SKM-1 treated with dmso at 0.1 percent for 144 hours (cell line): ENCODE results near the gene OR2V2.
"Not testable (repeated sequence)": the region's sequence is repeated elsewhere in the genome, so short reads cannot be mapped to it uniquely, and the experiment has no call there.

Experiments
- DNase-seq: peaks from one replicate; lab custom pipeline; 2025; ENCODE audit not compliant: unreplicated experiment; lab: John Stamatoyannopoulos, UW

OR2V2 gene

GRCh38 chr5:181142054-181142453, 5.3 kb upstream of the OR2V2 start:
- DNase-seq = no peak

- DNase-seq = no peak
Observed at GRCh38 chr5:181145133-181145532, 2.3 kb upstream of the OR2V2 start.

GRCh38 chr5:181149355-181149754, 2.0 kb downstream of the OR2V2 start:
- no peak for DNase-seq

- DNase-seq = no peak
Observed at GRCh38 chr5:181149806-181150733, 2.7 kb downstream of the OR2V2 start.

- no peak for DNase-seq
Observed at GRCh38 chr5:181151146-181151545, 3.8 kb downstream of the OR2V2 start.

GRCh38 chr5:181152406-181152805, 5.0 kb downstream of the OR2V2 start:
- DNase-seq = no peak

- no peak for DNase-seq
Observed at GRCh38 chr5:181153814-181154213, 6.4 kb downstream of the OR2V2 start.

GRCh38 chr5:181156758-181157157, 9.4 kb downstream of the OR2V2 start:
- no peak for DNase-seq

GRCh38 chr5:181158869-181159268, 11.5 kb downstream of the OR2V2 start:
- DNase-seq = no peak

- DNase-seq = peak; percentile 72
Observed at GRCh38 chr5:181159286-181160151, 12.1 kb downstream of the OR2V2 start.

GRCh38 chr5:181160152-181160754, 12.9 kb downstream of the OR2V2 start:
- no peak for DNase-seq

GRCh38 chr5:181160755-181161533, 13.6 kb downstream of the OR2V2 start:
- not testable (repeated sequence) for DNase-seq

- no peak for DNase-seq
Observed at GRCh38 chr5:181161534-181162175, 14.3 kb downstream of the OR2V2 start.

GRCh38 chr5:181163487-181164075, 16.2 kb downstream of the OR2V2 start:
- no peak for DNase-seq

GRCh38 chr5:181164076-181164952, 16.9 kb downstream of the OR2V2 start:
- no peak for DNase-seq

- no peak for DNase-seq
Observed at GRCh38 chr5:181166812-181167733, 19.7 kb downstream of the OR2V2 start.

GRCh38 chr5:181167814-181168488, 20.6 kb downstream of the OR2V2 start:
- DNase-seq = no peak
